ENCODE data around the gene KIF6.

KIF6 gene

DNA sequence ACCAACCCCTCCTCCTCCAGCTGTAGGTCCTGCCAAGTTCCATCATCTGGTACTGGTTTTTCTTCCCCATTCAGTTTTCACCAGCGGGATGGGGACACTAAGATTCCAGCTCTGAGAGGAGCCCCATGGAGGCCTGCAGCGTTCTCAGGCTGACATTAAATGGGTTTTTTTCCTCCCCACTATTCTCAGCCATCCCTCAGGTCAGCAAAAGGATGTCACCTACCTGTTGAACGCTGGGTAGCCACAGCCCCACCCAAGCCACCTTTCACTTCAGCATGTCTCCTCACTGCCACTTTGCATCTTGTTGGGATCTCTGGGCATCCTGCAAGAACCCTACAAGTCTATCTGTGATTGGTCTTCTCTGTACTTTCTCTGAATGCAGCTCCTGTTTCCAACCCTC lies 417.7 kb downstream of the KIF6 start:
- DNase-seq: no peak

DNA sequence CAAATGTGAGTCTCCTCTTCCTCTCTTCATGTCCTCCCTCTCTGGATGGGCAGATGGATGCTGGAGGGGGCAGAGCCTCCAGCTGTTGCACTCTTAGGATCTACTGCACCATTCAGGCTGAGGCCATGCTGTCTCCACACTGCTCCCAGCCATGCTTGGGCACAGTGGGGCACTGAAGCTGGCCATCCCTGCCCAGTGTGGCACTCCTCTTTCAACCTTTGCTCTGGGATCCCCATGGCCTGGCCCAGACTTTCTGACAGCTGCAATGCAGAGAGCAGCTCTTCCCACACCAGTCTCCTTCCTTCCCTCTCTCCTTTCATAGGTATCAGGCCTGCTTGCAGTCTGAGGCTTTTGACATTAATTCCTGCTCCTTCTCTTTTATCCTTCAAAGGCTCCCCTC lies 420.3 kb downstream of the KIF6 start:
- no peak for DNase-seq

DNA sequence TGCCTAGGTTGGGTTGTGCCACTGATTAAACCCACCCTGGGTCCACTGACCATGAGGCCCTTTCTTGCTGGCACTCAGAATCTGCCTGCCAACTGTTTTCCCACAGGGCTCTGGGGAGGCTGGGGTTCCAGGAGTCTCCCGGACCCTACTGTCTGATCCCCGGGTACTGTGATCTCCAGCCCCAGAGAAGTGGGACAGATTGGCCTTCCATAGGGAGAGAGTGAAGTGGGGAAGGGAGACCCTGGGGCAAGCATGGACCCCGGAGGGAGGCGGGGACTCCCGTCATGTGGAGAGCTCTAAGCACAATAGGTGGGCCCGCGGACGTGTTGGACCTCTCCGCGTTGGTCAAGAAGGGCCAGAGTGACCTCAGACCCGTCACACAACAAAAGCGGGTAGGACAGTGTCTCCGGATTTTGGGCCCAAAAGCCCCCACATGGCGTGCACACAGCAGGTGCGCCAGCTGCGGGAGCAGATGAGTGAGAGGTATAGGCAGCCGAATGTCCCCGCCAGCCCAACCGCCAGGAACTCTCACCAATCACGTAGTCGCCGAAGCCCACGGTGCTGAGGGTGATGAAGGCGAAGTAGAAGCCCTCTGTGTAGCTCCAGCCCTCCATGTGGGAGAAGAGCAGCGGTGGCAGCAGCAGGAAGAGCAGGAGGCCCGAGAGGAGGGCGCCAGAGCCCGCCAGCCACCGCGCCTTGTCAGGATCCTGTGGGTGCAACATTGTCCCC lies 421.6 kb downstream of the KIF6 start:
- no peak for DNase-seq

DNA sequence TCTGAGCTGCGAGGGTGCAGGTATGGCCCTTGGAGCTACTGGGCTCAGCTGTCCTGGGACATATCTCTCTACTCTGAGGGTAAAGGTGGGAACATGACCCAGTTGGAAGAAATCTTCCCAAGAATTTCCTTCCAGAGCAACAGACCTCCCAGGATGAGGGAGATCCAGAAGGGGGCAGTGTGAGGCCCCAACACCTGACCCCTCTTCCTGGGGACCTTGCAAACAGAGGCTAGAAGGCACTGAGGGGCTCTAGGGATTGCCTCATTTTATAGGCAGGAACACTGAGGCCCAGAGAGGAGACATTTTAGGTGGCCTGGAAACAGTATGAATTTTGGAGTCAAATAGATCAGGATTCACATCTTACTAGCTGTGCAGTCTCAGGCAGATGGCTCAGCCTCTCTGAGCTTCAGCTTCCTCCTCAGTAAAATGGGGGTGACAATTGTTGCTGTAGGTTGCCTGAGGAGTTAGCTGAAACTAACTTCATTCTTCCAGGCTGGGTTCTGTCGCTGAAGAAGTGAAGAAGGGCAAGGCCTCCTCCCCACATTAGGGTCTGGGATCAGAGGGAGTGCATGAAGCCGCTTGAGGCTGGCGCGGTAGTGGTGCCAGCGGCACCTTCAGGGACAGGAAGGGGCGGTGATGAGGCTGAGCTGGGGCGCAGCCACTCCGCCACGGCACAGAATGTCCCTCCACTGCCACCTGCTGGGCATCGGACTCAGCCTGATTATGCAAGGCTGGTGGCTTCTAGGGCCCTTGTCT lies 422.4 kb downstream of the KIF6 start:
- peak; percentile 81 to 83 for DNase-seq

DNA sequence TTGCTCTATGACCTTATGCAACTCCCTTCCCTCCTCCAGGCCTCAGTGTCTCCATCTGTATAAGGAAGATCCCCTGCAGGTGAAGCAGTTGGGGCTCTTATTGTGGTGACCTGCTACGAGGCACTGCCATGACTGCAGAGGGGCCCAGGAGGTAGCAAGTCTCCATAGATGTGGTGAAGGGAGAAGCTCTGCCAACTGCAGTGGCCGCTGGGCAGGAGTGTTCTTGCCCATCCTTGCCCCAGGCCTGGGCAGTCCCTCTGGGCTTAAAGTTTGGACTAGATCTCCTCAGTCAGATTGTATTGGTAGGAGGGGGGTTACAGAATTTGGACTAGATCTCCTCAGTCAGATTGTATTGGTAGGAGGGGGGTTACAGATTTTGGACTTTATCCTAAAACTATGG lies 423.2 kb downstream of the KIF6 start:
- no peak for DNase-seq

DNA sequence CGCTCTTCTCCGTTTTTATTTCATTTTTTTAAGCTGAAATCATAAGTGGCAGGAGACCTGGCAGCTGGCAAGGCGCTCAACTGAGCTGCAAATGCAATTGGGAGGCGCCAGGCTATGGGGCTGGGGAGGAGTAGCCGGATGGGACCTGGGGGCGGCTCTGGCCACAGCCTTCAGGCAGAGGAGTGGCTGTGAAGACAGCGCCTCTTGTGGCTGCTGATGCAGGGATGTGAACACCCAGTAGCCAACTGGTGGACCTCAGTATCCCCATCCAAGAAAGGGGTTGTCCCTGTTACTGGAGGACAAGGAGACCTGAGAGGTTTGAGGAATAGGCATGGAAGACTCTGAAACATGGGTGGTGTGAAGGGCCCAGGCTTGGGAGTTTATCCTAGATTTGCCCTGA lies 423.6 kb downstream of the KIF6 start:
- DNase-seq: no peak

DNA sequence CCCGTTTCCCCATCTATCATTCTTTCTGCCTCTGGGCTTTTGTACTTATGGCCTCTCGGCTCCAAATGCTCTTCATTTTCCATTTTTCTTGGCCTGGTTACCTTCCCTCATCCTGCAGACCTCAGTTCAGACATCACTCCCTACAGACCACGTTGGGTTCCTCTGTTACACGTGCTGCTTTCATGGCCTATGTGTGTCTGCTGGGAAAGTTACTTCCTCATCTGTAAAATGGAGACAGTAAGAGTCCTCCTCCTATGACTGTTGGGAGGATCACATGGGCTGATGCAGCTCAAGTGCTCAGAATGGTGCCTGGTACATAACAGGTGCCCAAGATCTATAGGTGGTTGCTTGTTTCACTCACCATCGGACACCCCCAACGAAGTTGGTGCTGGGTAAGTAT lies 424.5 kb downstream of the KIF6 start:
- DNase-seq: peak; percentile 40 to 56

DNA sequence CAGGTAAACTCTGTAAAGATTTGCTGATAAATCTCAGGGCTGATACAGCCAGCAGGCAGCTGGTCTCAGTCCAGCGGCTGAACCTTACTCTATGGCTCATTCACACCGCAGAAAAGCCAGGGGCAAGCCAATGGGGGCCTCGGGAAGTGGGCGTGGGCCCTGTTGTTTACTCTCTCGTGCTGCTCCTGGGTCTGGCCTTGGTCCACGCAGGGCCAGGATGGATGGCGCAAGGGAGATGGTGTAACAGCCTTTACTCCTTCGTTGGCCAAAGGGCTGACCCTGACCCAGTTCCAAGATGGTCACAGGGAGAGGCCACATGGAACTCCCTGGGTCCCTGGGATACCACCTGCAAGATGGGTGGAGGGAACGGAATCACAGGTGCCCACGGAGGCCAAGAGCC lies 427.1 kb downstream of the KIF6 start:
- DNase-seq: no peak

DNA sequence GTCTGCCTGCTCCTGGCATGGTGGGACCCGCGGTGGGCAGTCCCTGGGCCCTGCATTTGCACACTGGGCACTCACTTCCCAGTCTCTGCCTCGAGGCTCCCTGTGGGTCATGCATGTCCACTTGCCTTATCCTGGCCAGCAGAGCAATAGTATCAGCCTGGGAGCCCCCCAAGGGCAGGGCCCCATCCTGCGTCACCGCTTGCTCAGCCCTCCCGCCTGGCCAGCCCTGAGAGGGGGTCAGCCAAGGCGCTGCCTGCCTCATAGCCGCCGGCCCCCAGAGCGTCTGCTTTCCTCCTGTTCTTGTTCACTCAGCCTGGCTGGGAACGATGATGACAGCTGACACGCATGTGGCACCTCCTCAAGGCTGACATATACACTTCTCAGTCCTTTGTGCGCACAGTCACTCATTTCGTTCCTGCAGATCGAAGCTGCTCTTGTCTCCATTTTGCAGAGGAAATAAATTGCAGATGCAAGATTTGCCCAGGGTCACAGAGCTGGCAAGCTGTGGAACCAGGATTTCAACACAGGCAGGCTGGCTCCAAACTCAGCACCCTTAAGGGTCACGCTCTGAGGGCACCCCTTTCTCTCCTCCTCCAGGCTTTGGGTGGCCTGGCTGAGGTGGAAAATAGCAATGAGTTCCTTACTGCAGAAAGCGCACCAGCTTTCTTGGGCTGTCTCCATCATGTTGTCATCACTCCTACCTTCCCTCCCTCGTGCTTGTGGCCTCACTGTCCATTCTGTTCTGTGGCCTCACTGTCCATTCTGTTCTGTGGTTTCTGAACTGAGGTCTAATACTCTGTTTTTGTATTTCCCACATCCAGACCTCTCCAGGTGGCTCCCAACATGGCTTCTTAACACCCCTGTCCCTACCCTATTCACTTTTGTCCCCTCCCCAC lies 428.2 kb downstream of the KIF6 start:
- DNase-seq: no peak

DNA sequence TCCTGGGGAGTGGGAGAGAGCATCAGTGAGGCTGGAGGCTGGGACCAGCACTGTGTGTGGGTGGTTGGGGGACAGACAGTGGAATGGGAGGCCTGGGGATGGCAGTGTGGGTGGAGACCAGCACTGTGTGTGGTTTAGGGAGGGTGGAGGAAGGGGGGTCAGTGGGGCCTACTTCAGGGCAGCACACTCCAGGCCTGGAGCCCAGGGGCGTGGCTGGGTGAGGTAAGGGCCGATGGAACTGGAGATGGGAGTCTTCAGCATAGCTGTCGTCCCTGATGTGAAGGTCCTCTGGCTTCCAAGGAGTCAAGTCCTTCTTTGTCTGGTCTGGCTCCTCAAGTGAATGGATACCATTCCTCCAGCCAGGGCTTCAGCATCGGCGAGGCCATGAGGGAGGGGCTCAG lies 429.6 kb downstream of the KIF6 start:
- DNase-seq: no peak

DNA sequence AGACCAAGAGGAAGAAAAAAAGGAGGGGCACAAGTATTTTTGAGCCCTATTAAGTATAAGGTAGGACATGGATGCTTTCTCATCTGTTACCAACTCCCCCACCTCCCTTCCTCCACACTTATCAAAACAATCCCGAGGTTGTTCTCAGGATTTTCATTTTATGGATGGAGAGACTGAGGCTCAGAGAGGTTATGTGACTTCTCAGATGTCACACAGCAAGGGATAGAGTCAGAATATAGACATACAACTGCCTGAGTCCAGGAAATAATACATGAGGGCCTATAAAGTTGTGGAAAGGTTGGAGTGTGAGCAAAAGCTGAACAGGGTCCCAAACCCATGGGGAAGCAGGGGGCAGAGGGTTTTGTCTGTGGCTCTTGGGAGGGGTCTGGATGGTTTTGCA lies 430.3 kb downstream of the KIF6 start:
- DNase-seq: no peak

DNA sequence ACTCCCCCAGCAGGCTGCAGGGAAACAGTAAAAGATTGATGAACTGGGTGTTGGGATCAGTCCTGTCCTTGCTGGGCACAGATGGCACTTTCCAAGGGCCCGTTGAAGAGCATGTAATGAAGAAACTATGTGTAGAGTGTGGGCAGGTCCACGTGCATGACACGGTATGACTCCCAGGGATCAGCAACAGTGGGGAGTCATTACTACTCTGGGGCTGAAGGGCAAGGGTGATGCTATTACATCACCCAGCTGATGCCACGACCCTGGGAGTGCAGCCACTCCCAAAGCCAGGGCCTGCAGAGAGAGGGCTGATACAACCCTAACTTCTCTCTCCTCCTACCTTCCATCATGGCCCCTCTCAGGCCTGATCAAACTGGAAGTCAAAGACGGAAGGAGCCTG lies 431.1 kb downstream of the KIF6 start:
- DNase-seq: peak; percentile 8 to 25

DNA sequence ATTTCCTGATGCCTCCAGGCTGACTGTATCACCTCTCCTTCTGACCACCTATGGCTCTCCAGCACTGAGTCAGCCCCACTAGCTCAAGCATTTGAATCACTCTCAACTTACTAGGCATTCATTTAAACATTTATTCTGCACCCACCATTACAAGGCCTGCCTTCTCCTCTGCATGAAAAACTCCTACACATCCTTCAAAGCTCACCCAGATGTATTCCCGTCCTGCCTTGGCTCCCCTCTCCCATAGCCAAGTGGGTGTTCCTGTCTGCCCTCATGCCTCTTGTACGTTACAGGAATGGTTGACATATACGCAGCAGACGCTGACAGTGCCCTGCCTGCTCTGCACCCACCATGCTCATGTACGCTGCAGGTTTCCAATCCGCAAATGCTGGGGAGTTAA lies 432.6 kb downstream of the KIF6 start:
- no peak for DNase-seq

DNA sequence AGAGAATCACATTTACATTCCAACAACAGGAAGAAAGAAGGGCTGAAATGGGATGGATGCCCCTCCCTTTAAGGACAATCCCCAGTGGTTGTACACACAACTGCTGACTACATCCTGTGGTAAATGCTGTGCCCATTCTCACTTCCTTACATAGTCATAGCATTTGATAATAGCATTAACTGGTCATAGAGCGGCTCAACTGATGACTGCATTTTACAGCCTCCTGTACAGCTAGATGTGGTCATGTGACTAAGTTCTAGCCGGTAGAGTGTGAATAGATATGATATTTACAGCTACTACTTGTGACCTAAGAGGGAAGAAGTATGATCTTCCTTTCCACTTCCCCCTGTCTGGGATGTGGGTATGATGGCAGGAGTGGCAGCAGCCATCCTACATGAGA lies 435.7 kb downstream of the KIF6 start:
- peak; percentile 52 to 62 for DNase-seq

DNA sequence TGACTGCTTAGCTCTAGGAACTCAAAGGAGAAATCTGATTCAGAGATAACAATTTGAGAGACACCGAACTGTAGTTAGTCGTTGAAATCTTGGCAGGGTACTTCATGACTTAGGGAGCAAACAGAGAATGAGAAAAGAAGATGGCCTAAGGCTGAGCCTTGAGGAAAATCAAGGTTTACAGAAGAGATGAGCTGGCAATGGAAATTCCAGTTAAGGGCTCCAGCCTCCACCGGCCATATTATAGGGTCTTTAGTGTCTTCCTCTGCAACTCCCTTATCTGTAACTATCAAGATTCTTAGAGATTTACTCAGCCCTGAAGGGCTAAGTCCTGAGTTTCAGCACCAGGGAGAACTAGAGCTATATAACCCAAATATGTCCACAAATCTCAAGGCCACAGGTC lies 437.6 kb downstream of the KIF6 start:
- no peak for DNase-seq

DNA sequence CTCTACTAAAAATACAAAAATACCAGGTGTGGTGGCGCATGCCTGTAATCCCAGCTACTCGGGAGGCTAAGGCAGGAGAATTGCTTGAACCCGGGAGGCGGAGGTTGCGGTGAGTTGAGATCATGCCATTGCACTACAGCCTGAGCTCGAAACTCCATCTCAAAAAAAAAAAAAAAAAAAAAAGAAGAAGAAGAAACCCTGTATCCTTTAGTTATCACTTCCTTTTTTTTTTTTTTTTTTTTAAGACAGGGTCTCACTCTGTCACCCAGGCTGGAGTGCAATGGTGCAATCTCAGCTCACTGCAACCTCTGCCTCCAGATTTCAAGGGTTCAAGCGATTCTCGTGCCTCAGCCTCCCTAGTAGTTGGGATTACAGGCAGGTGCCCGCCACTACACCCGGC lies 438.6 kb downstream of the KIF6 start:
- DNase-seq: peak in 1 of 2 donors; percentile 42

DNA sequence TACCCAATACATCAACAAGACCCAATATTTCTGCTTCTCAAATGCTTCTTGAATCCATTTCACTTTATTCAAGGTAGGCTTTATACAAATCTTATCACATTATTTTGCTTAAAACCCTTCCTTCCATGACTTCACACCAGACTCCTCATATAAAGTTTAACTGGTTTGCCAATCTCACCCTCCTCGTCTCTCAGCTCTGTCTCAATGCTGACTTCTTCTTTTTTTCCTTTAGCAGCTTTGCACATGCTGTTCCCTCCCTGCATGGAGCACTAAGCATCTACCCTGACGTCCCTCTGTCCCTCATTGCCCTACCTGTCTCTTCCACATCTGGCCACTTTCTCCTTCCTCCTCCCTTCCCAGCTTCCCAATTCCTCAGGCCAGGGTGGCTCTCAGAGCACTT lies 442.4 kb downstream of the KIF6 start:
- peak; percentile 39 to 51 for DNase-seq

DNA sequence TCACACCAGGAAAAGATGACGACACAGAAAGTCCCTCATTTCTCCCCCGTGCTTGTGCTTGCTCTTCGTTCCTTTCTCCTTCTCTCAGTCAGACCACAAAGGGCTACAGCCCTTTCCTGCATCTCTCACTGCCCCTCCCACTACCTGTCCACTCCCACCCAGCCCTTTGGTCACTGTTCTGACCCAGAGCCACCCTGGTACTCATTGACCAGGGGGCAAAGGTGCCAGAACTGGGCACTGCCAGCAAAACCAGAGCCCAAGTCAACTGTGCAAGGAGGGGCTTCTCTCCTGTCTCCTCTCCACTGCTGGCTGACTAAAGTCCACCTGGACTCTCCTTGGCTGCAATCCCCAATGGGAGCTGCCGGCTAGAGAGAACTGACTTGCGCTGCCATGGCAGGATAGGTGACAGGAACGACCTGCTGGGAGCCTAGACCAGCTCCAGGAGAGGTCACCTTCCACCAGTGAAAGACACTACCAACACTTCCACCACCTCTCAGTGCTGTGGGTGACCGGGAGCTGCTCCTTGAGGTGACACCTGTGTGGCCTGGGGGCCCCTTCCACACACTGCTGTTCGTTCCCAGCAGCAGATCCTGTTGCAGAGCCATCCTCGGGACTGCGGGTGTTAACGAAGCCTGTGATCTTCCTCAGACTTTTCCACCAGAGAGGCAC lies 443.8 kb downstream of the KIF6 start:
- DNase-seq: no peak

DNA sequence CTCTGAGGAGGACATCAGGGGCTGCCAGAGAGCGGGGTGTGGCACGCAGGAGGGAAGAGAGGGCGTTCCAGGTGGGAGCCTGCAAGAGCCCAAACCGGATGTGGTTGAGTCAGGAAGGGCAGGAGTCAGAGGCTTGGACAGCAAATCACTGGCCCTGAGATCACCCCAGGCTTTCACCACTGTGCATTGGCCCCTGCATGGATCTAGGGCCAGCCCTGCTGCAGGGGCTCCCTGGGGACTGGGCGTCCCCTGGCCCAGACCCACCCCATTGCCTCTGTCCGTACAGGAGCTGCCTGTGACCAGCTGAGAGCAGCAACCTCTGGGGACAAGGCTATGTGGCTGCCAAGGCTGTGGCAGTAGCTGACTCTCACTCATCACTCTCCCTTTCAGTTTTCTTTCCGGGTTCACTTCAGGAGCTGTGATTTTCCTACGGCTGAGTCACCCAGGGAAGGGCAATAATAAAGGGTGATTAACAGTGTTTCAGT lies 444.9 kb downstream of the KIF6 start:
- DNase-seq: peak in 1 of 2 donors; percentile 8

Measured in inflammatory macrophage (primary cell).